H54 (cell line): ENCODE results near the gene NTM.

Experiments
- DNase-seq: peaks from one replicate; pipeline ENCODE4 v3.0.0; 2011; ENCODE audit warnings: low spot score, mixed read lengths; ENCODE audit not compliant: insufficient read length
- FAIRE-seq: peaks from 3 replicates; lab custom pipeline; 2011; peaks lifted over from hg19 to GRCh38; lab: Jason Lieb, UNC
- POLR2A ChIP-seq: IDR thresholded peaks from 2 replicates; pipeline ENCODE4 v1.6.1; 2011; ENCODE audit warnings: low read depth, mild to moderate bottlenecking, low read length

The NTM gene

DNA sequence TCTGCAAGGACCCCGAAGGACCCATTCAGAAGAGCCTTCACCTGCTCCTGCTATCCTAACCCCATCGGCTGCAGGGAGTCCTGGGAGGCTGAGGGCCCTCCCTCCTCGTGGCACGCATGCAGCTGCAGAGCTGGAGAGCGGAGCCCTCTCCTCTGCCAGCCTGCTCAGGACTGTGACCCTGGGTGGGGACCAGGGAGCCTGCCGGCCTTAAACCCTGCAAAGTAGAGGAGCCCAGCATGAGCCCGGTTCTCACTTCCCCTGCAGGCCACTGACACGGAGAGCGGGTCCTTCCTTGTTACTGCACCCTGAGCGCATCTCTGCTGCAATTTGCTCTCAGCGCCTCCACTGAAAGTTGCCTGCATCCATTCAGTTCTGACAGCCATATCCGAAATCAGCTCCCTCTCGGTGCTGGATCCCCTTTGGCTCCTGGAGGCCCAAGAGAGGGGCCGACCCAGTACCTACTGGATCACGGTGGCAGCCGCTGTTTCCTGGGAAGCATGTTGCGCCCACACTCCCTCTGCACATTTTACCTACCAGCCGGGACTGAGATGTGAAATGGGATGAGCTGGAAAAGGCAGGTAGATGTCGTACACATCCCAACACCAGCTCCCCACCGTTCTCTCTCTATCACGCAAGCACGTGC, 312.1 kb downstream of the NTM start:
- no peak for TF ChIP-seq POLR2A
- DNase-seq (no peak), FAIRE-seq (no peak)

GRCh38 chr11:131683131-131683530, 312.7 kb downstream of the NTM start:
- no peak for TF ChIP-seq POLR2A
- FAIRE-seq (no peak), DNase-seq (no peak)

GRCh38 chr11:131683666-131684065, 313.3 kb downstream of the NTM start:
- no peak for TF ChIP-seq POLR2A
- DNase-seq (no peak), FAIRE-seq (no peak)

- DNase-seq (no peak), FAIRE-seq (no peak)
- TF ChIP-seq POLR2A: no peak
These were observed 314.0 kb downstream of the NTM start for GRCh38 chr11:131684111-131685060.

GRCh38 chr11:131685206-131685605, 314.8 kb downstream of the NTM start:
- no peak for TF ChIP-seq POLR2A
- DNase-seq: no peak
- FAIRE-seq: no peak

GRCh38 chr11:131685906-131686305, 315.5 kb downstream of the NTM start:
- DNase-seq (no peak), FAIRE-seq (no peak)
- no peak for TF ChIP-seq POLR2A

GRCh38 chr11:131686836-131687235, 316.4 kb downstream of the NTM start:
- no peak for TF ChIP-seq POLR2A
- FAIRE-seq (no peak), DNase-seq (no peak)

- DNase-seq: no peak
- TF ChIP-seq POLR2A: no peak
- no peak for FAIRE-seq
These were observed 317.1 kb downstream of the NTM start for GRCh38 chr11:131687291-131688047.

DNA sequence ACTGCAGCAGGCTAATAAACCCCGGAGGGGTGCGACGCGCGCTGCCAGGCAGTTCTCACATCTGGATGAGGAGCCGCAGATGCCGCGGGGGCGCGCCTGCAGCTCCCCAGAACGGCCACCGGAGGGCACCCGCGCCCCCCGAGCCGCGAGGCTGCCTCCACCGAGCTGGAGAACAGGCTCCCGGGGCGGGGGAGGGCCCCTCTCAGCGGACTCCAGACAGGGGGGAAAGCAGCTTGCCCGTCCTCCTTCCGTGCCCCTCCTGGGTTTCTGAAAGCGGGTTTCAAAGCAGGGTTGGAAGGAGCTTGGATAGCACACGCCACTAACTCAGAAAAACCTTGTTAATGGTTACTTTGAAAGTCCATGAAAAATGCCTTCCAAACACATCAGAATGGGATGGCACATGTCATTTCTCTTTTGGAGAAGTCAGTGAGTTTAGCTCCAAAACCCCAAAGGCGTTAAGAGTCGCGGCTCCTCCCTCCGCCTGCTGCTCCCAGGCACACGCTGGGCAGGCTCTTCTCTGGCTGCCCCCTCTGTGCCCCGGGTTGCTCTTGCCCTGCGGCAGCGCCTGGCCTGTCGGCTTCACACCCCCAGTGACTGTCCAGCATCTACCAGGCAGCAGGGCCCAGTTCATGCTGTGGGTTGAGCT, 317.8 kb downstream of the NTM start:
- DNase-seq: peak; percentile 67
- no peak for TF ChIP-seq POLR2A
- no peak for FAIRE-seq

GRCh38 chr11:131689049-131689925, 318.9 kb downstream of the NTM start:
- DNase-seq: no peak
- no peak for TF ChIP-seq POLR2A
- FAIRE-seq: no peak

GRCh38 chr11:131690362-131690761, 319.9 kb downstream of the NTM start:
- DNase-seq: no peak
- FAIRE-seq: no peak
- TF ChIP-seq POLR2A: no peak

GRCh38 chr11:131690776-131691175, 320.4 kb downstream of the NTM start:
- DNase-seq (no peak), FAIRE-seq (no peak)

More at GRCh38 chr11:131690776-131691175, 320.4 kb downstream of the NTM start:
- no peak for TF ChIP-seq POLR2A
